MCF 10A (cell line): ENCODE measurements around the gene EXOC6B. TPM values are rescaled to one million over a fixed set of nuclear protein-coding genes. Genes with fewer than 3 reads are reported as not detected.

Source experiments
- Bru-seq: library from RNA; stranded (reverse); fragments of 400-500 nt; gene quantifications from one replicate; lab custom pipeline; 2021; lab: Mats Ljungman, UMichigan
- BruChase-seq, 2 experiments: library from RNA; stranded (reverse); fragments of 400-500 nt; gene quantifications; one replicate each; lab custom pipeline; 2021; lab: Mats Ljungman, UMichigan
- BruUV-seq: library from RNA; stranded (reverse); fragments of 400-500 nt; replicated peaks from 2 replicates; lab custom pipeline; 2021; lab: Mats Ljungman, UMichigan
- CTCF ChIA-PET: fragments of 300-600 bp; sonication (Branson Sonifier 250); formaldehyde crosslinking; extraction: SDS; loops from one replicate; lab custom pipeline; 2021; ENCODE audit warnings: antibody characterized with exemption, inconsistent platforms; lab: Yijun Ruan, JAX
- POLR2A ChIA-PET: fragments of 300-600, 350-650 bp; sonication (Branson Sonifier 250); formaldehyde crosslinking; extraction: SDS; loops from one replicate; lab custom pipeline; 2020; ENCODE audit warnings: antibody characterized with exemption, inconsistent platforms; lab: Yijun Ruan, JAX
- DNase-seq: peaks from one replicate; pipeline ENCODE4 v3.0.0-alpha.2; 2018; ENCODE audit not compliant: unreplicated experiment
- H3K27ac Mint-ChIP-seq: one replicate; pipeline ENCODE4 v1.8.0; 2022; ENCODE audit warnings: mild to moderate bottlenecking, low read depth, mixed read lengths; ENCODE audit not compliant: unreplicated experiment
- H3K27me3 Mint-ChIP-seq: one replicate; pipeline ENCODE4 v1.8.0; 2022; ENCODE audit warnings: mixed read lengths; ENCODE audit not compliant: insufficient read depth, unreplicated experiment
- H3K36me3 Mint-ChIP-seq: one replicate; pipeline ENCODE4 v1.8.0; 2022; ENCODE audit warnings: mild to moderate bottlenecking, moderate library complexity, mixed read lengths; ENCODE audit not compliant: insufficient read depth, unreplicated experiment
- H3K4me1 Mint-ChIP-seq: one replicate; pipeline ENCODE4 v1.8.0; 2022; ENCODE audit warnings: mixed read lengths; ENCODE audit not compliant: insufficient read depth, unreplicated experiment
- H3K4me3 Mint-ChIP-seq: one replicate; pipeline ENCODE4 v1.8.0; 2022; ENCODE audit warnings: mild to moderate bottlenecking, moderate library complexity, mixed read lengths; ENCODE audit not compliant: unreplicated experiment
- H3K9me3 Mint-ChIP-seq: one replicate; pipeline ENCODE4 v1.8.0; 2022; ENCODE audit warnings: mixed read lengths; ENCODE audit not compliant: unreplicated experiment
- intact Hi-C: fragments of 100-400 bp; cut with micrococcal nuclease; formaldehyde crosslinking; loops from 2 replicates; pipeline ENCODE4 v1.14.1; 2022
- long read RNA-seq: library from polyadenylated mRNA; stranded (forward); transcript quantifications from one replicate; pipeline ENCODE4 v2.0.0, GENCODE V29; 2022
- total RNA-seq: library from RNA; stranded (reverse); gene quantifications from 2 replicates; pipeline ENCODE4 v1.2.3, GENCODE V29; 2022
- TF ChIP-seq, protein P1 (sequence below): fragments of 200-600 bp; IDR thresholded peaks from one replicate; pipeline ENCODE4 v1.8.0; 2022; ENCODE audit warnings: antibody characterized with exemption, mild to moderate bottlenecking; ENCODE audit not compliant: unreplicated experiment

EXOC6B gene
- total RNA-seq (24.7 and 34.7 TPM in 2 replicates), Bru-seq, nascent RNA (percentile 81 among the genes with signal in this experiment), BruChase-seq, experiment 1, labeled RNA remaining after a 6-hour chase (percentile 68 among the genes with signal in this experiment), BruChase-seq, experiment 2, labeled RNA remaining after a 2-hour chase (percentile 74 among the genes with signal in this experiment)
- long read RNA-seq, full-length matches to known transcripts = 12 of 29 reads
- long read RNA-seq, partial matches to known transcripts = 5 of 29 reads
- long read RNA-seq, other reads (novel, unspliced or antisense) = 12 of 29 reads

DNA sequence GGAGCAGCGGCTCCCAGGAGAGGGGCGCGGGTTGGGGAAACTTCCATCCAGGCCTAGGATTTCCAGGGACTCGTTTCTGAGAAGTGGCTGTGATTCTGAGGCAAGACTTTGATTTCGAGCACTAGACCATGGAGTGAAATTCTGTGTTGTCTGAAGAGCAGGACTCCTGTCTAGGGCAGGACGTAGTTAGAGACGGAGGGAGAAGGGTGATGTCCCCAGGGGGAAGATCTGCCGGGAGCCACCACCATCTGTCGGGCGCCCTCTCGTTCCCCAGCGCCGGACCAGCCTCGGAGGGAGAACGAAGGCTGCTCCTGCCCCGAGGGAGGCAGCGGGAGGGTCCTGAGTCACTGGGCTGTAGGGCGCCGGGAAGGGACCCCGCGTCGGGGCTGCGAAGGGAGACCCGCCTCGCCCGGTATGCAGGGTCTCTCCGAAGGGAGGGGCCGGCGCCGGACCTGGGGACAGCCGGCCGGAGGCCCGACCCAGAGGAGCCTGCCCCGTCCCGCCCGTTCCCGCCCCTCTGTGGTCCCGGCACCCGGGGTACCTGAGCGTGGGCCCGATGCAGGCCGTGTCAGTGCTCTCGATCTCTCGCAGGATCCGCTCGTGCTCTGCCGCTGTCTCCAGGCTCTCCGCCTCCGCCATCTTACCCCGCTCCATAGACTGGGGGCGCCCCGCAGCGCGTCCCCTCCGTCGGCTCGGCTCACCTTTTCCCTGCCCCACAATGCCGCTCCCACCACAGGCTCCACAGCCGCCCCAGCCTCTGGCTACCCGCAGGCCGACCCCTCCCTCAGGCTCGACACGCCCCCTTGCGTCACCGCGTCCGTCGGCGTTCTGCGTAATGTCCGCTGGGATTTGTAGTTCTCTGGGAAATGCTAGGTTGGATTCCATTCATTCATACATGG lies at the start of gene EXOC6B:
TSS of gene EXOC6B (minus strand) at position 777 of the 899 bp plus-strand sequence.
- Mint-ChIP-seq H3K27ac (peak within 1 kb of the TSS; percentile 91), H3K4me1 (peaks cover 49% of the 10 kb centered on the region), H3K9me3 (no peaks in the 10 kb centered on the region), H3K27me3 (no peaks in the 10 kb centered on the region), H3K4me3 (peak within 1 kb of the TSS; percentile 95), H3K36me3 (no peaks in the 10 kb centered on the region)
- DNase-seq = peak; percentile 89
- intact Hi-C loops = no loop called here
- CTCF ChIA-PET = interaction anchor here (0.6 to 3.7 kb wide), 2 partner anchors 21 to 35 kb away, joined by 3 to 35 read pairs; no protein-coding TSS in a partner anchor
- BruUV-seq = TSS peak; percentile 28
- TF ChIP-seq, protein P1, sequence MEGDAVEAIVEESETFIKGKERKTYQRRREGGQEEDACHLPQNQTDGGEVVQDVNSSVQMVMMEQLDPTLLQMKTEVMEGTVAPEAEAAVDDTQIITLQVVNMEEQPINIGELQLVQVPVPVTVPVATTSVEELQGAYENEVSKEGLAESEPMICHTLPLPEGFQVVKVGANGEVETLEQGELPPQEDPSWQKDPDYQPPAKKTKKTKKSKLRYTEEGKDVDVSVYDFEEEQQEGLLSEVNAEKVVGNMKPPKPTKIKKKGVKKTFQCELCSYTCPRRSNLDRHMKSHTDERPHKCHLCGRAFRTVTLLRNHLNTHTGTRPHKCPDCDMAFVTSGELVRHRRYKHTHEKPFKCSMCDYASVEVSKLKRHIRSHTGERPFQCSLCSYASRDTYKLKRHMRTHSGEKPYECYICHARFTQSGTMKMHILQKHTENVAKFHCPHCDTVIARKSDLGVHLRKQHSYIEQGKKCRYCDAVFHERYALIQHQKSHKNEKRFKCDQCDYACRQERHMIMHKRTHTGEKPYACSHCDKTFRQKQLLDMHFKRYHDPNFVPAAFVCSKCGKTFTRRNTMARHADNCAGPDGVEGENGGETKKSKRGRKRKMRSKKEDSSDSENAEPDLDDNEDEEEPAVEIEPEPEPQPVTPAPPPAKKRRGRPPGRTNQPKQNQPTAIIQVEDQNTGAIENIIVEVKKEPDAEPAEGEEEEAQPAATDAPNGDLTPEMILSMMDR = no peak
- POLR2A ChIA-PET = interaction anchor here (0.7 to 1.5 kb wide), 4 partner anchors 11 to 71 kb away, joined by 3 to 6 read pairs (median 4); no protein-coding TSS in a partner anchor

DNA sequence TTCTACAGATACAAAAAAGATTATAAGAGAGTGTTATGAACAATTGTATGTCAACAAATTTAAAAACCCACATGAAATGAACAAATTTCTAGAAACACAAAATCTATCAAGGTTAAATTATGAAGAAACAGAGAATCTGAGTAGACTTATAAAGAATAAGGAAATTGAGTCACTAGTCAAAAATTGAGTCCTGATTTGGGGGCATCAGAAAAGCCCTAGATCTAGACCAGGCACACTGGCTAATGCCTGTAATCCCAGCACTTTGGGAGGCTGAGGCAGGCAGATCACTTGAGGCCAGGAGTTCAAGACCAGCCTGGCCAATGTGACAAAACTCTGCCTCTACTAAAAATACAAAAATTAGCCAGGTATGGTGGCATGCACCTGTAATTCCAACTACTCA lies 46.0 kb upstream of the EXOC6B start:
- intact Hi-C loops = no loop called here
- peaks cover 72% of the 10 kb centered on the region for H3K27me3 Mint-ChIP-seq
- no peaks in the 10 kb centered on the region for H3K9me3 Mint-ChIP-seq
- ChIA-PET POLR2A (no interaction called here), CTCF (interaction anchor here (0.8 to 1.2 kb wide), 4 partner anchors 9 to 305 kb away, joined by 3 to 5 read pairs (median 4); partner anchors contain the start of gene SPR)
- TF ChIP-seq, protein P1 = no peak
- H3K27ac Mint-ChIP-seq = no peak overlapping the region
- no peak overlapping the region for H3K4me3 Mint-ChIP-seq
- DNase-seq = no peak
- no peaks in the 10 kb centered on the region for H3K4me1 Mint-ChIP-seq
- H3K36me3 Mint-ChIP-seq = no peaks in the 10 kb centered on the region
- no TSS peak for BruUV-seq

DNA sequence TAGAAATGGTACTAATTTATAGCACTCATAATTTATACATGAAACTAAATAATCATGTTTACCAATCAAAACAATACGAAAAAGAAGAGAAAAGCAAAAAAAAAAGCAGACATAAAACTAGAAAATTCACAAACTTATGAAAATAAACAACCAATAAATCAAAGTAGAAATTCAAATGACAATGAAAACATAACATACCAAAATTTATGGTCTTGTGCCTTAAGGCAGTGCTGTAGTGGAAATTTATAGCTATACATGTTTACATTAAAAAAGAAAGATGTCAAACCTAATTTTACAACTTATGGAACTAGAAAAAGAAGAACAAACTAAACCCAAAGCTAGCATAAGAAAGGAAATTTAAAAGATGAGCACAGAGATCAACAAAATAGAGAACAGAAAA lies 45.2 kb upstream of the EXOC6B start:
- BruUV-seq = no TSS peak
- H3K9me3 Mint-ChIP-seq = no peaks in the 10 kb centered on the region

More for the DNA sequence above, 45.2 kb upstream of the EXOC6B start:
- H3K27ac Mint-ChIP-seq = no peak overlapping the region
- no peaks in the 10 kb centered on the region for H3K36me3 Mint-ChIP-seq
- H3K27me3 Mint-ChIP-seq = peaks cover 67% of the 10 kb centered on the region
- no peak for DNase-seq
- H3K4me1 Mint-ChIP-seq = no peaks in the 10 kb centered on the region
- intact Hi-C loops = no loop called here
- ChIA-PET POLR2A (no interaction called here), CTCF (interaction anchor here (0.5 to 1.5 kb wide), 6 partner anchors 9 to 341 kb away, joined by 3 to 5 read pairs (median 3); no protein-coding TSS in a partner anchor)
- no peak overlapping the region for H3K4me3 Mint-ChIP-seq
- TF ChIP-seq, protein P1 = no peak
